Activated naive CD4-positive, alpha-beta T cell (primary cell): ENCODE data around the gene SNAPC1.
"Not testable (repeated sequence)": the region's sequence is repeated elsewhere in the genome, so short reads cannot be mapped to it uniquely, and the experiment has no call there.

Experiments
- DNase-seq, 4 experiments: peaks; one replicate each; lab custom pipeline; 2025; lab: John Stamatoyannopoulos, UW

Gene SNAPC1

GRCh38 chr14:61749867-61750266 is 12.4 kb upstream of the SNAPC1 start:
- DNase-seq: no peak

- peak; percentile 23 to 58 (median 32) for DNase-seq
These were observed 11.3 kb upstream of the SNAPC1 start for GRCh38 chr14:61750708-61751474.

GRCh38 chr14:61751475-61751989 is 10.7 kb upstream of the SNAPC1 start:
- DNase-seq: no peak

- no peak for DNase-seq
These were observed 9.6 kb upstream of the SNAPC1 start for GRCh38 chr14:61752626-61753025.

GRCh38 chr14:61753631-61754030 is 8.6 kb upstream of the SNAPC1 start:
- DNase-seq: no peak

GRCh38 chr14:61754627-61755381 is 7.4 kb upstream of the SNAPC1 start:
- DNase-seq: no peak

GRCh38 chr14:61755382-61755742 is 6.9 kb upstream of the SNAPC1 start:
- DNase-seq: not testable (repeated sequence)

- DNase-seq: no peak
These were observed 6.1 kb upstream of the SNAPC1 start for GRCh38 chr14:61756135-61756534.

- no peak for DNase-seq
These were observed 2.3 kb upstream of the SNAPC1 start for GRCh38 chr14:61759878-61760277.

GRCh38 chr14:61761557-61761956 is 663 bp upstream of the SNAPC1 start:
- DNase-seq: no peak

- no peak for DNase-seq
These were observed 2.3 kb downstream of the SNAPC1 start for GRCh38 chr14:61764342-61765122.

- no peak for DNase-seq
These were observed 3.2 kb downstream of the SNAPC1 start for GRCh38 chr14:61765225-61765943.

GRCh38 chr14:61766151-61766550 is 3.9 kb downstream of the SNAPC1 start:
- no peak for DNase-seq

GRCh38 chr14:61768240-61768639 is 6.0 kb downstream of the SNAPC1 start:
- no peak for DNase-seq

GRCh38 chr14:61769893-61770292 is 7.7 kb downstream of the SNAPC1 start:
- DNase-seq: no peak

- DNase-seq: no peak
These were observed 12.6 kb downstream of the SNAPC1 start for GRCh38 chr14:61774861-61775260.

GRCh38 chr14:61780125-61780524 is 17.9 kb downstream of the SNAPC1 start:
- no peak for DNase-seq

GRCh38 chr14:61797309-61797708 is 35.1 kb downstream of the SNAPC1 start:
- no peak for DNase-seq

GRCh38 chr14:61802010-61802568 is 39.9 kb downstream of the SNAPC1 start:
- DNase-seq: no peak

GRCh38 chr14:61803755-61804154 is 41.5 kb downstream of the SNAPC1 start:
- no peak for DNase-seq

GRCh38 chr14:61805451-61805850 is 43.2 kb downstream of the SNAPC1 start:
- DNase-seq: no peak
